Measurements from ENCODE around the gene ZNF224. TPM values are rescaled to one million over a fixed set of nuclear protein-coding genes. Genes with fewer than 3 reads are reported as not detected.

ZNF224 gene
- total RNA-seq = 61.3 TPM

GRCh38 chr19:44093931-44094765 is at the start of gene ZNF224:
Gene ZNF224 (plus strand): TSS chr19:44094361. CDS start chr19:44097874, 3,513 bp downstream.

DNA sequence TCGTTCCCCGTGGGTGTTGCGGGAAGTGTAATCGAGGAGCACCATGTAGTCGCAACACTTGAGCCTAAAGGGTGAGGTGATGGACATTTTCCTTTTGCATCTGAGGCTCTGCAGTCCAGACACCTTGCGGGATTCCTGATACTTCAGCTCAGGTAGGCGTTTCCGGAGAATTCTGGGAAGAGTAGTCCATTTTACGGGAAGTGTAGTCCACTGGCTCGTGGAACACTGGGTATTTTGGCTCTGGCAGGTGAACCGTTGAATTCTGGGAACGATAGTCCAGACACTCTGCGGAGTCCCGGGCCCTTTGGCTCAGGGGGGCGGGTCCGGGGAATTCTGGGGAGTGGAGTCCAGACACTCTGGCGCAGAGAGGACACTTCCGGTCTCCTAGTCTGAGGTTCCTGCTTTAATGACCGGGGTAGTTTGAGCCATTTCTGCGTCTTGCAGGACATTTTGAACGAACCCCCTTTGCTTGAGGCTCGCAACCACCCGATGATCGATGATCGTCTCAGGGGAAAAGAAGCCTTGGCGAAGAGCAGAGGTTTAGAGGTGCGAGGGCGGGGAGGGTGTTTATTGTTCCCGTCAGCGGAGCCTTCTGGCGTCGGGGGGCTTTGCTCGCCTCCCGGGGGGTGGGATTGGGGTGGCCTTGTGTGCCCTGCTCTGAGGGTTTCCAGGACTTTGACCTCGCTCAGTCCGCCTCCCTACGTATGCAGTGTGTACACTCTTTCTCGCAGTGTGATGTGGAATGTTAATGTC is 42.3 kb upstream of the ZNF224 start, which contains the start of gene ZNF223:
TSS of gene ZNF223 (plus strand) at position 387 of the 753 bp plus-strand sequence. CDS start 3,141 bp downstream, outside the sequence.

GRCh38 chr19:44071824-44072542 is 22.2 kb upstream of the ZNF224 start, which contains the start of gene ZNF284:
Gene ZNF284 (plus strand): TSS chr19:44072159. CDS start chr19:44076390, 4,231 bp downstream.

DNA sequence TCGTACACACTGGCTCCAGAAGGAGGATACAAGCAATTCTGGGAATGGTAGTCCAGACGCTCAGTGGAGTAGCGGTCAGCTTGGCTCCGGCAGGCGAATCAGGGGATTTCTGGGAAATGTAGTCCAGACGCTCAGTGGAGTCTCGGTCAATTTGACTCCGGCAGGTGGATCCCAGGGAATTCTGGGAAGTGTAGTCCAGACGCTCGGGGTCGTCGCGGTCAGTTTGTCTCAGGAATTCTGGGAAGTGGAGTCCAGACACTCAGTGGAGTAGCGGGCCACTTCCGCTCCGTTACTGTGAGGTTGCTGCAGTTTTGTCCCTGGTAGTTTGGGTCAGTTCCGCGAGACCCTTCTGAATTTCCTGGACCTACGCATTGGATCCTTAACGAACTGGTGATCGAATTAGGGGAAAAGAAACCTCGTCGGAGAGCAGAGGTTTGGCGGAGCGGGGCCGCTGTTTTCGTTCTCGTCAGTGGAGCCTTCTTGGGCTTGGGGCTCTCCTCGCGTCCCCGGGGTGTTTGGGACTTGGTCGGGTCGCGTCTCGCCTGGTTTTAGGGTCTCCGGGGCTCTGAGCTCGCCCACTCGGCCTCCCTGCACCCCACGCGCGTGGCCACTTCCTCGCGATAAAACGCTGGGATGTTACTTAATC is 19.1 kb downstream of the ZNF224 start, which contains the start of gene ZNF225:
TSS of gene ZNF225 (plus strand) at position 262 of the 646 bp plus-strand sequence. CDS start 2,429 bp downstream, outside the sequence.

DNA sequence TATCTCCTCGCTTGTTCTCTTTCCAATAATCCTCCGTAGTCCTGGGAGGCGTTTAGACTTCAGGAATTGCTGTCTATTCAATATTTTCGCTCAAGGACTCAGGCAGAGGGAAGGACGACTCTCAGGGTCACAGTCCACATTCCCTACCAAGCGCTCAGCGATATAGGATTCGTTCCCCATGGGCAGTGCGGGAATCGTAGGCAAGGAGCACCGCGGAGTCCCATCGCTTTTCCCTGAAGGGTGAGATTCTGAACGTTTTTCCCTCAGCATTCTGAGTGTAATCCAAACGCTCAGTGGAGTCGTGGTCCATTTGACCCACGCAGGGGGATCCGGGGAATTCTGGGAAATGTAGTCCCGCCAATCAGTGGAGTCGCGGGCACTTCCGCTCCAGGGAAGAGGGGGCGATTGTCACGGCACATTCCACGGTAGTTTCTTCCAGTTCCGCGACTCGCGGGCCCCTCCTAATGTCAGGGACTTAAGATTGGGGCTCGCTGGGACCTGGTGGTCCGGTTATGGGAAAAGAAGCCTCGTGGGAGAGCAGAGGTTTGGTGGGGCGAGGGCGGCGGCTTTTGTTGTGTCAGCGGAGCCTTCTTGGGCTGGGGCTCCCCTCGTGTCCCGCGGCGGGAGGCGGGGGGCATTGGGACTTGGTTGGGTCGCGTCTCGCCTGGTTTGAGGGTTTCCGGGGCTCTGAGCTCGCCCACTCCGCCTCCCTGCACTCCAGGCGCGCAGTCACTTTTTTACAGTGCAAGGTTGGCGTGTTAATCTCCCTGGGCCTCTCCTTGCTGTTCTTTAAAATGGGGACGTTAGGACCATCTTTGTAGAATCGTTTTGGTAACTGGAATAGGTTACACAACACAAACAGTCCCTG is 47.3 kb downstream of the ZNF224 start, which contains the start of gene ZNF234:
TSS of gene ZNF234 (plus strand) at position 364 of the 868 bp plus-strand sequence. CDS start 3,079 bp downstream, outside the sequence.

Small RNA genes lying within 50 kb of the gene (small RNA-seq; reads per million reads assigned to genes)
- gene RNU6-902P (ENCODE audit: low replicate concordance) = not detected

Other genes with a start within 250 kb of the ZNF224 start
- 8.8 TPM for gene ZNF404, start 210.4 kb upstream of the ZNF224 start, total RNA-seq
- 36.6 TPM for gene ZNF45, start 159.1 kb upstream of the ZNF224 start, total RNA-seq
- gene ZNF221, start 143.1 kb upstream of the ZNF224 start, total RNA-seq = 41.0 TPM
- gene ZNF155, start 110.2 kb upstream of the ZNF224 start, total RNA-seq = 20.7 TPM
- 8.8 TPM for gene ZNF230, start 91.4 kb upstream of the ZNF224 start, total RNA-seq
- 14.7 TPM for gene ZNF222, start 69.0 kb upstream of the ZNF224 start, total RNA-seq
- 15.3 TPM for gene ZNF223, start 42.3 kb upstream of the ZNF224 start, total RNA-seq
- 10.3 TPM for gene ZNF284, start 22.2 kb upstream of the ZNF224 start, total RNA-seq
- gene ZNF225, start 19.0 kb downstream of the ZNF224 start, total RNA-seq = 15.0 TPM
- gene ZNF234, start 47.2 kb downstream of the ZNF224 start, total RNA-seq = 39.8 TPM
- 96.7 TPM for gene ZNF226, start 70.7 kb downstream of the ZNF224 start, total RNA-seq
- gene ZNF227, start 118.2 kb downstream of the ZNF224 start, total RNA-seq = 62.0 TPM
- gene ZNF233, start 165.5 kb downstream of the ZNF224 start, total RNA-seq = 17.5 TPM
- gene ZNF235, start 210.7 kb downstream of the ZNF224 start, total RNA-seq = 32.9 TPM